Inferior parietal cortex (tissue), 1 donor: ENCODE measurements around the gene COL23A1.
"Not testable (repeated sequence)": the region's sequence is repeated elsewhere in the genome, so short reads cannot be mapped to it uniquely, and the experiment has no call there.

ENCODE experiments used
- DNase-seq: peaks from one replicate; pipeline ENCODE4 v3.0.0-alpha.2; 2016; ENCODE audit errors: extremely low spot score

The COL23A1 gene

DNA sequence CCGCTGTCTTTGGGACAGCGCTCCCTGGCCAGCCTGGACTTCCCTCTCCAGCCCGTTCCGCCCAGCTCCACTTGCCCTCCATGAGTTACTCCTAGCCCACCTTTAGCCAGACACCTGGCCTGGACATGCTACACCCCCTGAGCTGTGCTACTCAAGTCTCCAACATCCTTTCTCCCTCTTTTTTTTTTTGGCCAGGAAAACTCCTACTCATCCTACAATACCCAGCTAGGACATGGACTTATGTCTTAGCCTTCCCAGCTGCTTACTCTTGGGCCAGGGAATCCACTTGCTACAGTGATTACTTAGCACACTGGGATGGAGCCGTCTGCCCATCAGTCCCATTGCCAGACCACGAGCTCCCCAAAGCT is 264.9 kb downstream of the COL23A1 start:
- DNase-seq, result no peak

- DNase-seq, result no peak
Measured at GRCh38 chr5:178324481-178325310, 265.5 kb downstream of the COL23A1 start.

- DNase-seq, result no peak
Measured at GRCh38 chr5:178323961-178324360, 266.2 kb downstream of the COL23A1 start.

GRCh38 chr5:178323541-178323865 is 266.7 kb downstream of the COL23A1 start:
- no peak for DNase-seq

DNA sequence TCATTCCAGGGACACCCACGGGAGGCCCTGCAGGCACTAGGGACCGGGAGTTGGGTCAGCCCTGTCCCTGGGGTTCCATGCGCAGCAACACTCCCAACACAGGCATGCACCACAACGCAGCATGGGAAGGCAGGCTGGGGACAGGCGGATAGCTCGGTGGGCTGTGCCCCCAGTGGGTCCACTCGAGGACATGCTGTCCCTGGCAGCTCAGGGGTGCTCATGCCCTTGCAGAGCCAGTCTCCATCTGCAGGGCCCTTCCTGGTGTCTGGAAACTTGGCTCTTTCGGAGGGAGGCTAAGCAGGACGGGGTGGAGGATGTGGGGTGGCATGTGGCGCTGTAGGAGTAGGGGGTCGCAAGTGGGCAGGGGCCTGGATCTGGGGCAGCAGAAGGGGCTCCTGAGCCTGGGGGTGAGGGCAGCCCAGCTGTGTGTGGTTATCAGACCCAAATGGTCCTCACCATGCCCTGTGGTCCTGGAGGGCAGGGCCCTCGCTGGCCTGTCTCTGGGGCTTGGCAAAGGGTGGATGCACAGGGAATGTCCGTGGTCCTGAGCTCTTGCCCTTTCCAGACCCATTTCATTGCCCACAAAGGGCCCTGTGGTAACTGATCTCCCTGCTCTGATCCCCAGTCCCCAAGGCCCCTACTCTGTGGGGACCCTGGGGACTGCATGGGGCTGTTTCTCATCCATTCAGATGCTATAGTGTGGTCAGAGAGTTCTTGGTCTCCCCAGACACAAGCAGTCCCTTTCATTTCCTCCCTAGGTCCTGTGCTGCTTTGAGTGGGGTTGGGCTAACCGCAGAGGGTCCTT is 267.3 kb downstream of the COL23A1 start:
- no peak for DNase-seq

DNA sequence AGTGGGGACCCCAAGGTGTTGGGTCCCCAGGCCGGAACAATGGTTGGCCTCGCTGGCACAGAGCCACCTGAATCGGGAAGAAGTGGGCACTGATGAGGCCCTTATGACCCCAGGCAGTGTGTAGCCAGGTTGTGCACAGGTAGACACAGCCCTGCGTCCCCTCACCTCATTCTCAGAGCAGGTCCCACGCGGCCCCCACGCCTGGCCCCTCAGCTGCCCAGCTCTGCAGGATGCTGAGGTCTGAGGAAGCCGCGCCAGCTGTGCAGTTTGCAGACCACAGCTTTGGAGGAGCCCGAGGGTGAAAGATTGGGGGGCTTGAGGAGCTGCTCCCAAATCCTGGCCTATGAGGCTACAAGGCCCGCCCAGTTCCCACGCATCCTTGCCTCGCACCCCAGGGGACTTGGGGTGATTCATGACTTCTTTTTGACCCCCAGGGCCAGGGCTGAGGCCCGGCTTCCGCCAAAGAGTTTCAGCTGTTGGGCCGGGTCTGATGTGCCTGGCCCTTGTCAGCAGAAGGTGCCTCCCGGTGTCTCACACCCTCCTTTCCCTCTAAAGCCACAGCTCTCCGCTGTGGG is 269.8 kb downstream of the COL23A1 start:
- DNase-seq, result no peak

- DNase-seq, result no peak
Measured at GRCh38 chr5:178319541-178320041, 270.6 kb downstream of the COL23A1 start.

DNA sequence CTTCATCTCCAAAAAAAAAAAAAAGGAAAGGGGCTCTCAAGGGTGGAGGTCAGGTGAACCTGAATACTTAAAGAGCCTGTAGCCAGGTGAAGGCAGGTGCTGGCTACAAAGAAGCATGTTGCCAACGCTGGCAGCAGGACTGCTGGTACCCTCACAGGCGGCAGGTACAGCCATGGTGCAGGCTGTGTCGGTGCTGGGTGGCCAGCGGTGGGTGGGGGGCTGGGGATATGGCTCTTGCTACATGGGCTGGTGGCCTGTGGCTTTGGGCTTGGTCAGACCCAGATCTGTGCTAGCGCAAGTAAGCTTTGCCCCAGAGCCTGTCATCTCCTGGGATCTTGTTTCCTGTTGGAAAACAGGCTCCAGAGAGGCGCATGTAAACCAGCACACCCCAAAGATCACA is 271.3 kb downstream of the COL23A1 start:
- no peak for DNase-seq

DNA sequence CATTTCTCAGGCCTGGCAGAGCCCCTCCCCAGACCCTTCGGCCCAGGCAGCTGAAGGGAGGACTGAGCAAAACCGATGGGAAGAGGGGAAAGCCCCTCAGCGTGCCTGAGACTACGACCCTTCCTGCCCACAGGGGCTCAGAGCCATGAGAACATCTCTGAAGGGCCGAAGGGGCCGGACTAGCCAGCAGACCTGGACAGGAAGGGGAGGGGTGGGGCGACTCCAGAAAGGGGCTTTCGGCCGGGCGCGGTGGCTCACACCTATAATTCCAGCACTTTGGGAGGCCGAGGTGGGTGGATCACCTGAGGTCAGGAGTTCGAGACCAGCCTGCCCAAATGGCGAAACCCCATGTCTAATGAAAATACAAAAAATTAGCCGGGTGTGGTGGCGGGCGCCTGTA is 271.8 kb downstream of the COL23A1 start:
- no peak for DNase-seq

DNA sequence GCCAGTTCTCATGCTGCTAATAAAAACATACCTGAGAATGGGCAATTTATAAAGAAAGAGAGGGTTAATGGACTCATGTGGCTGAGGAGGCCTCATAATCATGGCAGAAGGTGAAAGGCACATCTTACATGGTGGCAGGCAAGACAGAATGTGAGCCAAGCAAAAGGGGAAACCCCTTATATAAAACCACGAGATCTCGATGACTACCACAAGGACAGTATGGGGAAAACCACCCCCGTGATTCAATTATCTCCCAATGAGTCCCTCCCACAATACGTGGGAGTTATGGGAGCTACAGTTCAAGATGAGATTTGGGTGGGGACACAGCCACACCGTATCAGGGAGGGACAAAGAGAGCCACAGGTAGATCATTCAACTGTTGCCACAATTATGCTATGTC is 272.5 kb downstream of the COL23A1 start:
- DNase-seq, result not testable (repeated sequence)

GRCh38 chr5:178314961-178315820 is 275.0 kb downstream of the COL23A1 start:
- no peak for DNase-seq

- no peak for DNase-seq
Measured at GRCh38 chr5:178314061-178314660, 276.0 kb downstream of the COL23A1 start.

- DNase-seq, result no peak
Measured at GRCh38 chr5:178313316-178313715, 276.9 kb downstream of the COL23A1 start.

GRCh38 chr5:178312880-178313282 is 277.3 kb downstream of the COL23A1 start:
- DNase-seq, result no peak

- DNase-seq, result no peak
Measured at GRCh38 chr5:178310130-178310865, 279.9 kb downstream of the COL23A1 start.

DNA sequence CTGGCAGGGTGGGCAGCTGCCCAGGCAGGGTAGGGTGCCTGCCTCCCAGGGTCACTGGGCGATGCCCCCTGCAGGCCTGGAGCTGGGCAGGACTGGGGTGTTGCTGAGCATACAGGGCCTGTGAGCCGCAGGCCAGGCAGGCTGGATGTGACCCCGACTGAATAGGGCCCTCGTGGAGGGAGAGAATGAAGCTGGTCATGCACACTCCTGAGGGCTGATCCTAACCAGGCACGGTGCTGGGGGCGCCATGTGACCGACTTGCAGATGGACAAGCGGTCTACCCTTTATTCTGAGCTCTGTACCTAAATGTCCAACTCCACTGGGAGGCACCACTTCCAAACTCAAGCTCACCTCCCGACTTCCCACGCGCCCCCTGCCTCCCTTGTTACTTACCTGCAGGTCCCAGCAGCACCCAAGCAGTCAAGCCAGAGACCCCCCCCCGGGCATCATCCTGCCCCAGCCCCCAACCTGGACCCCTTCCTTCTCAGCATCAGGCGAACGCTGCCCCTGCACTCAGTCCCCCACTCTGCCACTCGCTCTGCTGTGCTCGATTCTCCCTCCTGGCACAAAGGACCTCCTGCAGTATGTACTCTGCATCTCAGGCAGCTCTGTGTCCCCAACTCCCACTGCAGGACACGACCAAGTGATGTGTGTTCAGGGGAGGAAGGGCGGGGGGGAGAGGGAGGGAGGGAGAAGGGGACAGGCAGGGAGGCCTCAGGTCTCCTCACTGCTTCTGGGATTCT is 280.8 kb downstream of the COL23A1 start:
- no peak for DNase-seq

DNA sequence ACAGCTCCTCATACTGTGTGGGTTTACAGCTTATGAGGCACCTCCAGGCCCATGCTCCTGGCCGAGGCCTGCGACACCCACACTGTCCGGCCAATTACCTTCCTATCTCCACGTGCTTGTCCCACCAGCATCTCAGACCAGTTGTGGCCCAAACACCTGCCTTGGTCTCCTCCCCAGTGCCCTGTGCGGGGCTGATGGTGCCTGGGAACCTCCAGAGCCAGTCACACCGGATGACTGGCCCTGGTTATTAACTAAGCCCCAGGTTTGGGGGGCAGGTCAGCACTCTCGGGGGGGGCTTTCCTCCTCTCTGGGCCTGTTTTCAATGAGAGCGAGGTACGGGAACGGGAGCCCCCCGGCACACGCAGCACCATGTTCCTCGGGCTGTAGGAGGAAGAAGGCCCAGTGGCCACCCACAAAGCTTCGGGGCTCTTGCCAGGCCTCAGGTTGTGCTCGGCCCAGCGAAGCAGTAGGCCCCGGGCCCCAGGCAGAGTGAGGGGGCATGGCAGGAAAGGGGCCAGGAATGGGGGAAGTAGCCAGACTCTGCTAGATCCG is 281.6 kb downstream of the COL23A1 start:
- no peak for DNase-seq

DNA sequence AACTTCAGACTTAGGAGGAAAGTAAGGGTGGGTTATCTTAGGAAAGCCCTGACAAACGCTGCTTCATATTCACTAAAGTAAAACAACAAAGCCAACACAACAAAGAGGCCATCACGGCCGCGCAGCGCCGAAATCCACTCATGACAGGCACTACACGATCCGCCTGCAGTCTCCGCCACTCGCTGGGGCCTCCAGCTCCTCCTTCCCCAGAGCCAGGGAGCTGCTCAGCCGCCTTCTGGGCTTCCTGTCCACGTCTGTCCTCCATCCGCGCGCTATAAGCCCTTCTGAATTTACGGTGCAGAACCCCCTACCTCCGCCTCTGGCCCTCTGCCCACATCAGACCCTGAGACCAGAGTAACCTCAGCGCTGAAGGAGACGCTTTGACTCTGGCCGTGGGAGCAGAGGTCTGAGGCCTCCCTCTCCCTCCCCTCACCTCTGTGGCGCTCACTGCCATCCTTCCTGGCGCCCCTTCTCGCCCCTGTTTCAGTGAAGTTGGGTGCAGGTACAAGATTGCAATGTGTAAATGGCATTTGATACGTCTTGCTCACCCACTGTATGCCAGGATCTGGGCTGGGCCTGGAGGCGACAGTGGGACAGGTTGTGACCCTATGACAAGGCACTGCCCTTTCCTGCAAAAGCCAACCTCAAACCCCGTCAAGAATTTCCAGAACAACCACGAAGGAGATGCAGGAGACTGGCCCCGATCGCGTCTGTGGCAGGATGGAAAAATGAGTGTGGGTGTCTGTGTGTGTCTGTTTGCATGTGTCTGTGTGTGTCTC is 282.7 kb downstream of the COL23A1 start:
- no peak for DNase-seq
